ENCODE measurements around the gene PLSCR4.
"Not testable (repeated sequence)": the region's sequence is repeated elsewhere in the genome, so short reads cannot be mapped to it uniquely, and the experiment has no call there.

The PLSCR4 gene

DNA sequence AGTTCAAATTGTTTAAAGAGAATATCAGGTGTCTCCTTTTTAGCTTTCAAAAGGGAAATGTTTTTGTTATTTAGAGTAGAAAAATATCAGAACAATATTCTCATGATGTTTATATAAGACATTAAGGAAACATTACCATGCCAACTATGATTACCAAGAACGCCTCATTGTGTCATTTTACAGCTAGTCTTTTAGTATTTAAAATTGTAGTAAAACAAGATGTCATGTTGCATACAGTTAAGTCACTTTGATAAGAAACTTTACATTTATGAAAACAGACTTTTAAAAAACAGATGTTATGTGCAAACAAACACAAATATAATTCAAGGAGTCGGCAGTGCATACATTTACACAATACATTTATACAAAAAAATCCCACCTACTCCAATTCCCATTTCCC is 4.4 kb downstream of the PLSCR4 start:
- no peak for DNase-seq

DNA sequence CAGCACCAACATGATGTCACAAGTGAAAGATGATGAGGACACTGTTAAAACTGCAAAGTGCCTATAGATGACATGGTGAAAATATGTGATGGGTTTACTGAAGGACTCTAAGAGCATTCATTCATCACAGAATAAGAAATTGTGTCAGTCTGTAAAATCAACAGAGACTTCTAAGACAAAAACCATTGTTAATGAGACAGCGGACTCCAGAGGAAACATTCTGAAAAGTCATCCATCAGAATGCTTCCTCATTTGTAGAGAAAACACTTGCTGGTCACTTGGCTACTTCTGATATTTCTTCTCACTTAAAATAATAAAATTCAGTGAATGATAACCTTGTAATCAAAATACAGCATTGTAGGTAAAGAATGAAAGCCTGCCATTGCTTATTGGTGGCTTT is 7.3 kb downstream of the PLSCR4 start:
- DNase-seq, result no peak

DNA sequence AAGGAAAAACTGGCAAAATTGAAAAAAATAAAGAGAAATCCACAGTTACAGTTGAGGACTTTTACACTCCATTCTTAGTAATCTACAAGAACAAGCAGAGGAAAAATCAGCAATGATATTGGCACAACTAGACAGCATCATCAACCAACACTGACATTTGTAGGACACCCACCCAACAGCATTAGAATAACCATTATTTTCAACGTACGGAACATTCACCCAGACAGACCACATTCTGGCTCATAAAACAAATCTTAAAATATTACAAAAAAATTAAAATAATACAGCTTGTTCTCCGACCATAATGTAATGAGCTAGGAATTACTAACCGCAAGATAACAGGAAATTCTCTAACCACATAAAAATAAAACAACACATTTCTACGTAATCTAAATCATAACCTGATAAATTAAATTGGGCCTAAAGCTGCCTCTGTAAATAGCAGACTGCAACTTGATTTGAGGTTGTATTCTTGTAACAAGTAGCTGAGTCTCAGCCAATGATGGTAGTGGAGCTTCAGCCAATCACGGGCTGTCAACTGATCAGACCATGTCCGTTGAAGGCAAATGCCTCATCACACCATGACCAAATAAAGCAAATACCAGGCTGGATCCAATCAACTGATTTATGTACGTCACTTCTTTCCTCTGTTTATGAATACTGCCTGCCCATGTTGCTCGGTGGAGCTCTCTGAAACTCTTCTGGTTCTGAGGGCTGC is 9.2 kb downstream of the PLSCR4 start:
- no peak for DNase-seq

DNA sequence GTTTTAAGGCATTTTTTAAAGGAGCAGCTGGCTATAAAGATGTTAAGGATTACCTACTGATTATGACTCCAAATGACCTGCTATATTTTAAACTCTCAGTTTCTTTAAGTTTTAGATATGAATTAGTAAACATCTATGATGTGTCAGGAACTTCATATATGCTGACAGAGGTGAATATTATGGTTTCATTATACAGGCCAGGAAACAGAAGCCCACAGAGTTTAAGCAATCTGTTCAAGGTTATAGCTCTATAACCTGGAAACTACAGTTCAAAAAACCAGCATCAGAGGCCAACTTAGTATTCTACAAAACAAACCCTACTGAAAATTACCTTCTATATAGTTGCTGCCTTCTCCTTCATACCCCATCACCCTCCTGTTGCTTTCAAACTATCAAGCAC is 17.4 kb downstream of the PLSCR4 start:
- no peak for DNase-seq

DNA sequence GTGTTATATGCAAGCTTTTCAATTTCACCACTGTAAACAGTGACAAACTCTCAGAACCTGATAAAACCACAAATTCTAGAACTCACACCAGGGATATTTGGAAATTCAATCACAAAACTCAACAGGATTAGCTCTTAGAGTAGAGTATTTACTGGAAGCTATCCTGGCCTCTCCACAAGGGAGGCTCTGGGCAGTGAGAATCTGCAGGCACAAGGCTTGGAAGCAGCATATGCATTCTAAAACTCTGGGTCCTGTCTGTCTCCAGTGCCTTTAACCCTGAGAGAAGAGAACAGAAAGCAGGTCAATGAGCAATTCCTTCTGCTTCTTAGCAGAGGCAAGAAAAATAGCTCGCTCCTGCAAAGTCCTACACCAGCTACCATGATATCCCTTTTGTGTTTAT is 23.4 kb downstream of the PLSCR4 start:
- no peak for DNase-seq

DNA sequence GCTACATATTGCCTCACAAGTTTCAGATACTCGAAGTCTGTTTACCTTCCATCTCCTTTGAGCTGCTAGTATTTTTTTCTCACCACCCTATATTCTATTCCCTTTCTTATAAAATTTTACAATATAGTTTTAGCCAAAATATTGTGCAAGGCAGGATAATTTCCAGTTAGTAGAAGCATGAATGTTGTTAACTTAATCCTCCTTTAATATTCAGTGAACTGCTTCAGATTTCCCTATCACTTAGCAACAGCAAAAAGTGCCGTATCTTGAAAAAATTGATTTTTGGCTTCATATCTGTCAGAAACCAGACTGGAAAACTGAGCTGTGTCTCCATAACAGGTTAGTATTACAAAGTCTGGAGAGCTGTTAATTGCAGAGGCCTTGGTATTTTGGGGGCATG is 24.0 kb downstream of the PLSCR4 start:
- DNase-seq, result no peak

DNA sequence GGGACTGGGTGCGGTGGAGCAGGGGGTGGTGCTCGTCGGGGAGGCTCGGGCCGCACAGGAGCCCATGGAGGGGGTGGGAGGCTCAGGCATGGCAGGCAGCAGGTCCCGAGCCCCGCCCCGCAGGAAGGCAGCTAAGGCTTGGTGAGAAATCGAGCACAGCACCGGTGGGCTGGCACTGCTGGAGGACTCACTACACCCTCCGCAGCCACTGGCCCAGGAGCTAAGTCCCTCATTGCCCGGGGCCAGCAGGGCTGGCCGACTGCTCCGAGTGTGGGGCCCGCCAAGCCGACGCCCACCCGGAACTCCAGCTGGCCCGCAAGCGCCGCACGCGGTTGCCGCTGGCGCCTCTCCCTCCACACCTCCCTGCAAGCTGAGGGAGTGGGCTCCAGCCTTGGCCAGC is 25.4 kb downstream of the PLSCR4 start:
- not testable (repeated sequence) for DNase-seq

DNA sequence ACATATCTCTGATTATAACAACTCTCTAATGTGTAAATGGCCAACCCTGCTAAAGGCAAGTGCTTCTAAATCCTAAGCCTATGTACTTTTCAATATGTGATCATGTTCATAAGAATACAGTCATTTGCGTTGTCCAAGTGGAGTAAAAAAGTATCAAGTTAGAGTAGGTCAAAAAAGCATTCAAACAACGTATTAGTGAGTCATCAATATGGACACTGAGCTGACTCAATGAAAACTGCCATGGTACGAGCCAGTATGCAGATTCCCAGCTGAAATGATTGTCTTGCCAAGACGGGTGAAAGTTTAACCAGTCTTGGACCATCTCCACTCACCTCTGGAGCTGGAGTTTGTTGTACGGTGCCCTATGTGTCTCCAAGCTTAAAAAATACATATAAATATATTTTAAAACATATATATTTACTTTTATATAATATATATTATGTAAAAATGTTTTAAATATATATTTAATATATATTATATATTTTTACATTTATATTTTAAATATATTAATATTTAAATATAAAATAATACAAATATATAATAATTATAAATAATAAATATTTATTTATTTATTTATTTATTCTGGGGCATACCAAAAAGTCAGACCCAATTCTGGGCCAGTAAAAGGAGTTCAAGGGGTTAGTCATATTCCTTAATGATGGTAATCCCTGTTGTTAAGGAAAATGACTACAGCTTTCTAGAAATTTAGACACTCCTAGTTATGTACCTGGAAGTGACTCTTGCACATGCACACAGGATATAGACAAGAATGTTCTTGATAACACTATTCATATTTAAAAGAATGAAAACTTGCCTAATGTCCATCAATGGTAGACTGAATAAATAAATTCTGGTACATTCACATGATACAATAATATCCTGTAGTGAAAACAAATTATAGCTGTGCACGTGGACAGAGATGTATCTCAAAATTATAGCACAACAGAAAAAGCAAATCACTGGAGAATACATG is 27.2 kb downstream of the PLSCR4 start:
- no peak for DNase-seq

DNA sequence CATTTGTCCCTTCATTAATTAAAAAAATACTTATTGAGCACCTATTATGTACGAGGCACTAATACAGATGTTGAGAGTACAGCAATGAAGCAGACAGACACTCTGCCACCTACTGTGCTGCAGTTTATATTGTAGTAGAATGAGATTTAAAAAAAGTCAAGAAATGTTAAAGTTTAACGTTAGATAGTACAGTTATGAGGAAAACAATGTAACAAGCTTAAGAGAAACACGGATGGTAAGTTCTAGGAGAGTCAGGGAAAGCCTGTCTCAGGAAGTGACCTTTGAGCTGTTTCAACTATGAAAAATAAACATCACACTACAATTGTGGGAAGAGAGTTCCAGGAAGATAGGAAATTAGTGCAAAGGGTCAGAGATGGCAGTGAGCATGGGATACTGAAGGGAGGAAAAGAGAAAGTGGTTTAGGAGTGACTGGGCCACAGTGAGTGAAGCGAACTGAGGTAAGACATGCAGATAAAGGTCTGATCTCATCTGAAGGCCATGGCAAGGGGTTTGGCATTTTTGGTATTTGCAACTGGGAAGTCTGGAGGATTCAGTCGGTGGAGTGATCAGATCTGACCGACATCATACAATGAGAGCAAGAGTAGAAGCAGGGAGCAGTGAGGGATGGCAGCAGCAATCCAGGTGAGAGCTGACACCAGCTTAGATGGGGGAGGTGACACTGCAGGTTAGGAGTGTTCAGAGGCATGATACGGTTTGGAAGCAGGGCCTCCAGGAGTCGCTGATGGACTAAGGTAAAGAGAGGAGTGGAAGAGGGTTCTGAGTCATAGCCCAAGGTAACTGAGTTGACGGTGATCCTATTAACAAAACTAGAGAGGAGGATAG is 28.5 kb downstream of the PLSCR4 start:
- DNase-seq, result no peak

DNA sequence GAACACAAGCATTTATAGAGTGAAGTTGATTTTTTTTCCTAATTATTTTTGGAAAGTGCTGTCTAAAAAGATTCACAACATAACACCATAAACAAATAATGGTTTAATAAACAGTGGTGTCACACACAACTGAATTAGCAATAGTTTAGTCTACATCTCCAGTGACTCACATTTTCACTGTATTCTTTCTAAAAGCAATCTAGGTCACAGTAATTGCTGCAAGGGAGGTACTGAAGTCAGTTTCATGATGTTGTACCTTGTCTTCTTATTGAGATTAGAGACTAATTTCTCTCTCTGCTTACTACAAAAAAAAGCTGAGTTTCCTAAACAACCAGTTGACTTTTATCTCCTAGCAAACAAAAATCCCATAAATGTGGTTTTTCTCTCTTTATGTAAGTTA is 29.6 kb downstream of the PLSCR4 start:
- no peak for DNase-seq

DNA sequence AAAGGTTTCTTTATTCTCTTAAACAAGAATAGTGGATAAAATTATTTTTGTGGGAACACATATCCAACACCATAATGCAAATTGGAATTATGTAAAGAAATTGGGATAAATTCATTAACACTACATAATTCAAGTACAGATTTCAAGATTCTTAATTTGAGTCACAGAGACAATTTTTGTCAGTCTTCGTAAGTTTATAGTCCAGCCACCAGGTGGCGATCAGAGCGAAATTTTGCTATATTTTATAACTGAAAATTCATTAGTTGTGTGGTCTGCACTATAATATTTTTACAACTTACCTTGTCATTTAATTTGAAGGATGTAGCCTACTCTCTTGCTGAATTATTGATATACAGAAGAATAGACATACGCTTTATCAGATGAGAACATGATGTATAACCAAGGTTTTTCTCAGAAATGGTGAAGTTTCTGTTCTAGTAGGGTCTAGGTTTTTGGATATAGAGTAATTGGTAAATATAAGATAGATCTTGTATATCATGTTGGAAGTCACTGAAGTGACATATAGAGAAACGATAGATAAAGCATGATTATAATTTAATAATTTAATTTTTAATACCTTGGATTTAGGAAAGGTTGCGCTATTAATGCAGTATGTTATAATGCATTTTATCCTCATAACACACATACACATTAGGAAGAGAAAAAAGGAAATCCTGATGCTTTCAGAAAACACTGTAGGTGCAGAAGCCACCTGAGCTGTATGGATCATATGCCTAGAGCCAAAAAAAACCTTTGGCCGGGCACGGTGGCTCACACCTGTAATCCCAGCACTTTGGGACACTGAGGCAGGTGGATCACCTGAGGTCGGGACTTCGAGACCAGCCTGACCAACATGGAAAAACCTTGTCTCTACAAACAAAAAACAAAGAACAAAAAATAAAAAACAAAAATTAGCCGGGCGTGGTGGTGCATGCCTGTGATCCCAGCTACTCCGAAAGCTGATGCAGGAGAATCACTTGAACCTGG is 31.7 kb downstream of the PLSCR4 start:
- DNase-seq, result peak; percentile 25

DNA sequence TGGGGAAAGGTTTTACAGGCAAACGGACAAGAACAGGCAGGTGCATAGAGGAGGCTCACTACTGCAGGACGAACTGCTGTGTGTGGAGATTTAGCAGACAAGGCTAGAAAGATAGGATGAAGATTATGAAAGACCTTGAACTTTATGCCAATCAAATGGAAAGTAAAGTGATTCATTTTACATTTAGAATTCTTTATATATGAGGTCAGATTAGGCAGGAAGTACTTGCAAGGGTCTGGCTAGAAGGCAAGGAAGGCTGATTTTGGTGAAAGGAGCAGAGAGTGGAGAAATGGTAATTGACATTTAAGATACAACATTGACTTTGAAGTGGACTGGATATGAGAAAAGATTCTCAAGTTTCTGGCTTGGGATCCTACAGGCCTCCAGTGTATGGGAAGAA is 33.6 kb downstream of the PLSCR4 start:
- no peak for DNase-seq

DNA sequence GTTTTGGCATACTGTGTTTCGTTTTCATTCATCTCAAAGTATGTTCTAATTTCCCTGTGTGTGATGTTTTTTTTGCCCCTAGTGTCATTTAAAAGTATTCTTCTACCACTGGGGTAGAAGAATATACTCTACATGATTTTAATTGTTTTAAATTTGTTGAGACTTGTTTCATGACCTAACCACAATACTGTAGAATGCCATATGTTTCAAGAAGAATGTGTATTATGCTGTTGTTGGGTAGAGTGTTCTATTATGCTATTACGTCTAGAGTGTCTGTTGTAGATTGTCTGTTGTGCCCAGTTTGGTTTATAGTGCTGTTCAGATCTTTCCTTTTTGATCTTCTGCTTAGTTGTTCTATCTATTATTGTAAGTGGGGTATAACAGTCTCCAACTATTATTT is 36.4 kb downstream of the PLSCR4 start:
- no peak for DNase-seq

DNA sequence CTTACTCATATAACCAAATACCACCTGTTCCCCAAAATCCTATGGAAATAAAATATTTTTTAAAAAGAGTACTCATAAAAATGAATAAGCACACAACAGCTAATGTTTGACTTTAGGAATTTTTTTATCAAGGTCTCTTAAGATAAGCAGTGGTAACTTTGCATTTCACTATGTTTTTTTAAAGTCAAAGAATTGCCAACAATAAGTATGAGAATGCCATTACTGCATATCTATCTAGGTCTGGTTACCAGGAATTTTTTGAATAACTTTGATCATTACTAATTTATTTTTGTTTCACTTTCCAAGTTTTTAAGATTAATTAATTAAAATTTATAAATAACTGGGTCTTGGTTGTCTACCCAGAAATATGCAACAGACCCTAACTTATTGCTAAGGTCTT is 41.5 kb downstream of the PLSCR4 start:
- no peak for DNase-seq

DNA sequence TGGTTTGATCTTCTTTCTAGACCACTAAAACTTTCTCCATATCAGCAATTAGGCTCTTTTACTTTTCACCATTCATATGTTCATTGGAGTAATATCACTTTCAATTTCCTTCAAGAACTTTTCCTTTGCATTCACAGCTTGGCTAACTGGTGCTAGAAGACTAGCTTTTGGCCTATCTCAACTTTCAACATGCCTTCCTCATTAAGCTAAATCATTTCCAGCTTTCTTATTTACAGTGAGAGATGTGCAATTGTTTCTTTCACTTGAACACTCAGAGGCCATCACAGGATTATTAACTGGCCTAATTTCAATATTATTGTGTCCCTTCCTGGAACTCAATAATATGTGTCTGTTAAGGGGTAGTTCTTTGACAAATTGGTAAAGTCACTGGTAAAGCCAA is 47.1 kb downstream of the PLSCR4 start:
- DNase-seq, result no peak

DNA sequence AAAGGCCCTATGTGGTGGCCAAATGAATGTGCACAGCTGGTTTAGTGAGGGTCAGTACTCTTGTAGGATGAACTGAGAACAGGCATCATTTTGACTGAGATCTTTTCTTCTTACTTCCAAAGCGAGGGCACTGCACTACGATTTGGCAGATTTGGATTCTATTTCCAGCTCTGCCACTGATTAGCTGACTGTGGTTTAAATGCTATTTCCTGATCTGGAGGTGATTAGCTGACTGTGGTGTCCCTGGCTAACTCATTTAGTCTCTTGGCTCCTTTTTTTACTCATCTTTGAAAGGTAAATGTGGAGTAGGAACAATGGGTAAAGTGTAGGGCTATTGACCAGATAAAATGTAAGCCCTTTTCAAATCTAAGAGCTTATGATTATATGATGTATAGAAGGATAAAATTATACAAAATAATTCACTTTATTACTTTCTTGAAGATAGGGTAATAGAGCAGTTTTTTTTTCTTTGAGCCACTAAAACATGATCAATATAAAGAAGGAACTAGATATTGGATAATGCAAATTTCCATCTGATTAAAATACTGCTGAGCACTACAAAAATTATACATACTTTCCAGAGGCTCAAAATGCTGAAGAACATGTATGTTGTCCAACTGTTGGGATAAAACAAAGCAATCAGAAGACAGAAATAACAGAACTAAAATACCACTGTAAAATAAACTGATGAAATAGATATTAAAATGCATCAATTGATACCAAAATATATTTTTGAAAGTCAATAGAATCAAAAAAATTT is 50.3 kb downstream of the PLSCR4 start:
- no peak for DNase-seq

DNA sequence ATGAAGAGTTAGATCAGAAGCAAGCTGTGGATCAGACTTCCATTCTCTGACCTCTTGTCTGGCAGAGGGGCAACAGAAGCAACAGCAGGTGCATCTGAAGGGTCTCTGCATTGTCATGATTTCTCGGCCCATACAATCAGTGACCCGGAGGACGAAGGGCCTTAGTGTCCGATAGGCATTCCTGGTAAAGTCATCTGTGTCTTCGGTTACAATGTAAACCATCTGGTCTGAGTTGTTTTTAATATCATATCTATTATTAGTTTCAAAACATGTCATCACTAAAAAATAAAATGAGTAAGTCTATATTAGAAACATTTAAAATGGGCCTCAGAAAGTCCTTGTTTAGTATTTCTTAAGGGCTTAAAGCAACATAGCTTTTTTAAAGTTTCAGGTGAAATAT is 51.1 kb downstream of the PLSCR4 start:
- DNase-seq, result no peak

DNA sequence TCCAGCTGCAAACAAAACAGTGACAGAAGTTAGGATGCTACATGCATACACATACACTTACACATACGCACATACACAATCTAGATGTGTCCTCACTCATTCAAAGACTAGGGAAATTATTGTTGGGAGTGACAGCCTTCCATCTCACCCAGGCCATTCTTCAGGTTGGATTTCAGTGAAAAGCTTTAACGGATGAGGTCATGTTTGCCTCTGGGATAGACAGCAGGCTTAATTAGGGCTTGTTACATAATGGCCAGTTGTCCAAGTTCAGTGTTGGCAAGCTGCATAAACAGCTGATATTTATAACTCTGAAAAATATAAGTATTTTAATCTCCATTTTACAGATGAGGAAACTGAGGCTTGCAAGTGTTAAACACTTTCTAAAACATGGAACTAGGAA is 54.1 kb downstream of the PLSCR4 start:
- DNase-seq, result no peak

DNA sequence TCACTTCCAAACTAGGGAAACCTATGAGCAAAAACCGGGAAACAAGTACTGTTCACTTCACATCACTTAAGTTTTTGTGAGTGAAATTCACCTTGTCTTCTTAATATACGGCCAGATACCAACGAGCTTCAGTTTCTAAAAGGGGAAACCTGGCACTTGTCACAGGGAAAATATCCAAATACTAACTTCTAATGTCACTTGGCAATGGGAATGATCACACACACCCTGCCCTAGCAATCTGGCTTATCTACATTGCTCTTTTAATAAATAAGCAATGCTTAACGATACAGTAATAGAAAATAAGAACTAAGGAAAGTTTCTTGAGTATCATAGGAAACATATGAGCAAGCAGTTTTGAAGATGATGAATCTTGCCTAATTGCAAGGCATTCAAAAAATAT is 55.3 kb downstream of the PLSCR4 start:
- DNase-seq, result no peak

DNA sequence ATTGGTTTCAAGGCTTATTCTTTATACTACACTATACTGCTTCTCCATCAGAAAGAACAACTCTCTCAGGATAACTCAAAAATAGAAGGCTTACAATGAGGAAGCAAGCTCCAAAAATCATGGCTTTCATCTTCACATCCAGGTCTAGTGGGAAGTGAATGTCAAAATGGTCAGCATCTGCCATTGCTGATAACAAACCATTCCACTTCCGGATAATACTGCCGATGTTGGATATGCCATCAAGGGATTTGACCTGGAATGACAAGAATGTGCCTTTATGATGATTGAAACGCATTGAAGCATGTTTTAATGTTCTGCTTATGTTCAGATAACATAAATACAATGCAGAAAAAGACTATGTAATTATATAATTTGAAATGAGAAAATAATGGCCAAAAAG is 55.9 kb downstream of the PLSCR4 start:
- no peak for DNase-seq

DNA sequence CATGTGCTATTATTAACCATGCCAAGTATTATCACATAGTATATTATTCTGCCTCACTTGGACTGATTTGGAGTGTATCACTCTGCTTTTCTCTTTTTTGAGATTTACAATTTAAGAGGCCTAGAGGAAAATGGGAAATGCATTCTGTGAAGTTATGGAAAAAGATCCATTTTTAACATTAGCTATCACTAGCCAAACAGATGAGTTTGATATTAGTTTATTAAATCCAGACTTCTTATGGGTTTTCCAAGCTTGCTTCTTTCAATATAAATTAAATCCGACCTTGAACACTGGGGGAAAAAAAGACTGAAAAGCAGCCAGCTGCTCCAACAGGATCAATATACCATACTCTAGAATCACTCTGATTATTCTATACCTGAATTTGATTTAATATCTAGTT is 59.9 kb downstream of the PLSCR4 start:
- no peak for DNase-seq
